GM12878 (cell line): ENCODE results near the gene QSOX1. TPM values are rescaled to one million over a fixed set of nuclear protein-coding genes. Genes with fewer than 3 reads are reported as not detected.

Experiments
- ATAC-seq: fragments of 200-7000 bp; cut with Tn5 transposase; 3 replicates; pipeline ENCODE4 v1.9.1; 2020; ENCODE audit warnings: mild to moderate bottlenecking, moderate library complexity
- BruUV-seq: library from RNA; stranded (reverse); fragments of 400-500 nt; replicated peaks from 2 replicates; lab custom pipeline; 2021; lab: Mats Ljungman, UMichigan
- CTCF ChIA-PET: fragments of 300-600 bp; sonication (Branson Sonifier 250); formaldehyde crosslinking; extraction: SDS; loops from one replicate; lab custom pipeline; 2021; ENCODE audit warnings: inconsistent platforms; lab: Yijun Ruan, JAX
- POLR2A ChIA-PET: fragments of 350-600 bp; formaldehyde crosslinking; extraction: SDS; loops from one replicate; lab custom pipeline; 2021; ENCODE audit warnings: inconsistent platforms; lab: Charles Lee
- RAD21 ChIA-PET: fragments of 300-600 bp; sonication (Branson Sonifier 250); formaldehyde crosslinking; loops from one replicate; lab custom pipeline; 2023; ENCODE audit warnings: antibody characterized with exemption; ENCODE audit not compliant: unreplicated experiment; lab: Charles Lee
- SMC1A ChIA-PET: fragments of 300-600 bp; sonication (Branson Sonifier 250); formaldehyde crosslinking; loops from one replicate; lab custom pipeline; 2023; ENCODE audit not compliant: unreplicated experiment, uncharacterized antibody; lab: Charles Lee
- DNase-seq: peaks from one replicate; pipeline ENCODE4 v3.0.0-alpha.2; 2011; ENCODE audit warnings: low read depth, low spot score
- FAIRE-seq: peaks from 3 replicates; lab custom pipeline; 2011; peaks lifted over from hg19 to GRCh38; lab: Jason Lieb, UNC
- H2AFZ ChIP-seq: 2 replicates; pipeline ENCODE4 v1.6.0; 2011; ENCODE audit warnings: low read depth, low read length, control low read depth; ENCODE audit not compliant: control insufficient read depth
- H3K27ac ChIP-seq: 2 replicates; pipeline ENCODE4 v1.5.1; 2011; ENCODE audit warnings: control low read depth; ENCODE audit not compliant: control insufficient read depth, insufficient read depth
- H3K27me3 ChIP-seq, 2 experiments: replicated peaks in 1 of 2; 2 replicates each; pipeline versions ENCODE4 v1.6.0 to v1.6.1; 2011; ENCODE audit warnings: low read length in 1 of 2; ENCODE audit not compliant: control insufficient read depth in 2 of 2, insufficient read depth in 2 of 2
- H3K36me3 ChIP-seq, 2 experiments: 2 replicates each; pipeline ENCODE4 v1.5.1; 2011; ENCODE audit warnings: low read length in 1 of 2; ENCODE audit not compliant: control insufficient read depth in 2 of 2, insufficient read depth in 2 of 2
- H3K4me1 ChIP-seq: 2 replicates; pipeline ENCODE4 v1.6.1; 2011; ENCODE audit warnings: mild to moderate bottlenecking, low read length, moderate library complexity, mixed read lengths; ENCODE audit not compliant: control insufficient read depth, insufficient read depth
- H3K4me2 ChIP-seq: 2 replicates; pipeline ENCODE4 v1.6.0; 2011; ENCODE audit warnings: control low read depth; ENCODE audit not compliant: control insufficient read depth, insufficient read depth
- H3K4me3 ChIP-seq: fragments of 200-600 bp; sonication (generic); 2 replicates; pipeline ENCODE4 v1.5.1; 2016
- H3K79me2 ChIP-seq: 2 replicates; pipeline ENCODE4 v1.6.0; 2011; ENCODE audit warnings: low read length; ENCODE audit not compliant: control insufficient read depth, insufficient read depth
- H3K9ac ChIP-seq: 2 replicates; pipeline ENCODE4 v1.8.0; 2011; ENCODE audit warnings: low read length, control low read depth, mixed read lengths; ENCODE audit not compliant: control insufficient read depth, insufficient read depth
- H3K9me3 ChIP-seq: replicated peaks from 3 replicates; pipeline ENCODE4 v1.5.1; 2011; ENCODE audit warnings: mild to moderate bottlenecking, low read length; ENCODE audit not compliant: control insufficient read depth, insufficient read depth
- H4K20me1 ChIP-seq: 2 replicates; pipeline ENCODE4 v1.6.0; 2011; ENCODE audit not compliant: control insufficient read depth, insufficient read depth
- ASH2L ChIP-seq: fragments of 300-600, 200-600 bp; sonication (generic); IDR thresholded peaks from 2 replicates; pipeline ENCODE4 v1.6.1; 2017; ENCODE audit warnings: low read depth, mild to moderate bottlenecking, borderline replicate concordance
- CBFB ChIP-seq: IDR thresholded peaks from 2 replicates; pipeline ENCODE4 v1.6.1; 2016; ENCODE audit warnings: antibody characterized with exemption, low read depth
- CEBPB ChIP-seq, 2 experiments: fragments of 150-350 bp in 1 of 2; IDR thresholded peaks; 2 replicates each; pipeline ENCODE4 v1.6.1; 2012 to 2014; ENCODE audit warnings: low read depth in 2 of 2, low read length in 2 of 2, borderline replicate concordance in 1 of 2, inconsistent platforms in 1 of 2
- FOS ChIP-seq: IDR thresholded peaks from 3 replicates; pipeline ENCODE4 v1.6.1; 2011; ENCODE audit warnings: borderline replicate concordance; ENCODE audit not compliant: insufficient read length; ENCODE audit errors: extremely low read depth
- IRF4 ChIP-seq: IDR thresholded peaks from 2 replicates; pipeline ENCODE4 v1.6.1; 2011; ENCODE audit warnings: low read depth, low read length
- MTA2 ChIP-seq: fragments of 450-650 bp; IDR thresholded peaks from 2 replicates; pipeline ENCODE4 v1.6.1; 2016; ENCODE audit warnings: low read depth, mild to moderate bottlenecking, moderate library complexity
- PML ChIP-seq: IDR thresholded peaks from 2 replicates; pipeline ENCODE4 v1.6.1; 2012; ENCODE audit warnings: low read length, inconsistent platforms
- RAD51 ChIP-seq: fragments of 450-650 bp; IDR thresholded peaks from 2 replicates; pipeline ENCODE4 v1.6.1; 2016; ENCODE audit warnings: moderate library complexity, mild to moderate bottlenecking, inconsistent platforms
- SMC3 ChIP-seq: IDR thresholded peaks from 2 replicates; pipeline ENCODE4 v1.6.1; 2011; ENCODE audit warnings: low read length, improper control_type of control experiment, borderline replicate concordance
- SP1 ChIP-seq: IDR thresholded peaks from one replicate; pipeline ENCODE4 v1.6.1; 2011; ENCODE audit warnings: low read depth, low read length
- SRF ChIP-seq, 2 experiments: IDR thresholded peaks; 2 replicates each; pipeline ENCODE4 v1.6.1; 2011; ENCODE audit warnings: low read depth in 2 of 2, low read length in 2 of 2, mild to moderate bottlenecking in 1 of 2, moderate library complexity in 1 of 2
- TBL1XR1 ChIP-seq: IDR thresholded peaks from 2 replicates; pipeline ENCODE4 v1.6.1; 2012; ENCODE audit warnings: low read depth, low read length, improper control_type of control experiment
- WRNIP1 ChIP-seq: IDR thresholded peaks from 2 replicates; pipeline ENCODE4 v1.6.1; 2011; ENCODE audit warnings: low read depth, low read length, improper control_type of control experiment, borderline replicate concordance
- WGBS: methylation state at CpG from one replicate; pipeline ENCODE4 v1.1.6; 2016; ENCODE audit warnings: low lambda C conversion rate; ENCODE audit not compliant: insufficient replicate concordance, insufficient coverage; ENCODE audit errors: missing lambda C conversion rate; 5-methylcytosine and 5-hydroxymethylcytosine counted together
- in situ Hi-C: fragments of 300-500 bp; cut with MboI; formaldehyde crosslinking; loops from 9 replicates; pipeline ENCODE4 v1.14.3; 2018; ENCODE audit warnings: mixed read lengths
- intact Hi-C: fragments of 100-400 bp; cut with micrococcal nuclease; formaldehyde crosslinking; loops from one replicate; pipeline ENCODE4 v1.14.2; 2022; ENCODE audit not compliant: unreplicated experiment
- polyA plus RNA-seq, 11 experiments: library from polyadenylated mRNA; depleted of rRNA in 4 of 11; unstranded in 6 of 11; stranded (reverse) in 5 of 11; fragments of >200 nt; fragmentation: Nextera tagmentation in 4 of 11; fragmentation: Illumina TruSeq in 1 of 11; extraction: Ambion mirVana in 4 of 11; extraction: Trizol in 1 of 11; gene quantifications; 1 replicate in 1 of 11; 2 replicates in 10 of 11; pipeline versions ENCODE4 v1.2.1 to v1.2.3, GENCODE V29; 2011 to 2016; ENCODE audit warnings: inconsistent platforms in 2 of 11, missing spikeins in 2 of 11, low read depth in 1 of 11
- total RNA-seq, 4 experiments: library from RNA; depleted of rRNA in 3 of 4; stranded (reverse); fragments of >200 nt in 3 of 4; fragmentation: Illumina TruSeq in 1 of 4; extraction: Trizol in 1 of 4; gene quantifications; 2 replicates each; pipeline versions ENCODE4 v1.2.1 to v1.2.3, GENCODE V29; 2013 to 2021
- TF ChIP-seq, protein P1 (sequence below): fragments of 450-650 bp; formaldehyde crosslinking; IDR thresholded peaks from 2 replicates; pipeline ENCODE4 v1.4.0; 2020; ENCODE audit warnings: mild to moderate bottlenecking, moderate library complexity
- TF ChIP-seq, protein P2 (sequence below): IDR thresholded peaks from 2 replicates; pipeline ENCODE4 v1.6.1; 2012; ENCODE audit warnings: mild to moderate bottlenecking, low read depth, low read length

The QSOX1 gene
- total and polyA plus RNA-seq, 10 of the 15 experiments (the other 5 are each of a cell fraction or from before 2014, with no cell fraction given) = 1.8 to 31.3 (median 11.2) TPM

- TF ChIP-seq WRNIP1 = no peak
Measured at GRCh38 chr1:180213401-180214170, 58.9 kb downstream of the QSOX1 start (continued).

DNA sequence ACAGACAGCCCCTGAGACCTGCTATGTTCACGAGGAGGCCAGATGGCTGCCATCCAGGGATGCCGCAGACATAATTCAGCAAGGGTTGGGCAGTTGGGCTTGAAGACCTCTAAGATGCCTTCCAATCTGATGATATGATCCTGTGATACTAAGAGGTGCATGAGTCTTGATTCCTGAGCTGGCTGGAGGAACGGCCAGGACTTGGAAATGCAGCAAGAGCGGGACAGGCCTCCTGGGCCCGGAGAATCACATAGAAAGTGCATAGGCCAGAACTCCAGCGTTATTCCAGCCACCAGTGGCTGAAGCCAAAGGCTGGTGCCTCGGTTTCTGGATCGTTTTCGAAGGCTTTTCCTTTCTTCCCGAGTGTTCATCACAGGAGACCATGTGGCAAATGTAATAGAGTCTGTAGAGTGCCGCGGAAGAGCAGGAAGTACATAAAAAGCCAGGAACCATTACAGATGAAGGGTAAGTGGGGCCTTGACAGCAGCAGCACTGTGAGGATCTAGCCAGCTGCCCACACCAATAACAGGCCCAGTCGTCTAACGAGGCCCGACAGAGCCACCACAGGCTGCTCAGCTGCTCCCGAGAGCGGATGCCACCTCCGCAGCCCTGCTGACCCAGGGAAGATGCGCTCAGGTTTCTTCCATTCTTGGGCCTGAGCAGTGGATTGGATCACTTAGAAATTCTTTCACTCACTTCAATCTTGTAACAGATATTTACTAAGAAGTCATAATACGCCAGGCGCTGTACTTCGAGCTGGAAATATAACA lies 61.4 kb downstream of the QSOX1 start:
- BruUV-seq = no TSS peak
- in situ Hi-C loops = no loop called here
- no peak for DNase-seq
- no peak overlapping the region for H3K4me3 ChIP-seq
- H3K79me2 ChIP-seq = no peaks in the 10 kb centered on the region
- 68% methylated on average over 22 of the region's 22 CpGs for WGBS
- no peak overlapping the region for H3K27ac ChIP-seq
- no peak overlapping the region for H3K9ac ChIP-seq
- no peak for FAIRE-seq
- no peaks in the 10 kb centered on the region for H3K9me3 ChIP-seq
- no peak for ATAC-seq
- ChIA-PET RAD21 (no interaction called here), POLR2A (no interaction called here), CTCF (no interaction called here), SMC1A (no interaction called here)
- H4K20me1 ChIP-seq = no peaks in the 10 kb centered on the region
- H3K4me2 ChIP-seq = no peak overlapping the region
- intact Hi-C loops = no loop called here
- no peaks in the 10 kb centered on the region for H3K27me3 ChIP-seq
- no peak overlapping the region for H2AFZ ChIP-seq
- H3K36me3 ChIP-seq = no peaks in the 10 kb centered on the region
- H3K4me1 ChIP-seq = no peaks in the 10 kb centered on the region
- TF ChIP-seq SP1 = no peak
- no peak for TF ChIP-seq RAD51
- no peak for TF ChIP-seq CEBPB (IDR thresholded peaks at IDR 0.05; ENCODE audit: borderline replicate concordance in 1 of 2, low read depth in 2 of 2, low read length in 2 of 2)
- no peak for TF ChIP-seq MTA2
- no peak for TF ChIP-seq SMC3
- TF ChIP-seq WRNIP1 = no peak
- no peak for TF ChIP-seq SRF (IDR thresholded peaks at IDR 0.05; ENCODE audit: low read depth in 2 of 2, low read length in 2 of 2)
- TF ChIP-seq, protein P1, sequence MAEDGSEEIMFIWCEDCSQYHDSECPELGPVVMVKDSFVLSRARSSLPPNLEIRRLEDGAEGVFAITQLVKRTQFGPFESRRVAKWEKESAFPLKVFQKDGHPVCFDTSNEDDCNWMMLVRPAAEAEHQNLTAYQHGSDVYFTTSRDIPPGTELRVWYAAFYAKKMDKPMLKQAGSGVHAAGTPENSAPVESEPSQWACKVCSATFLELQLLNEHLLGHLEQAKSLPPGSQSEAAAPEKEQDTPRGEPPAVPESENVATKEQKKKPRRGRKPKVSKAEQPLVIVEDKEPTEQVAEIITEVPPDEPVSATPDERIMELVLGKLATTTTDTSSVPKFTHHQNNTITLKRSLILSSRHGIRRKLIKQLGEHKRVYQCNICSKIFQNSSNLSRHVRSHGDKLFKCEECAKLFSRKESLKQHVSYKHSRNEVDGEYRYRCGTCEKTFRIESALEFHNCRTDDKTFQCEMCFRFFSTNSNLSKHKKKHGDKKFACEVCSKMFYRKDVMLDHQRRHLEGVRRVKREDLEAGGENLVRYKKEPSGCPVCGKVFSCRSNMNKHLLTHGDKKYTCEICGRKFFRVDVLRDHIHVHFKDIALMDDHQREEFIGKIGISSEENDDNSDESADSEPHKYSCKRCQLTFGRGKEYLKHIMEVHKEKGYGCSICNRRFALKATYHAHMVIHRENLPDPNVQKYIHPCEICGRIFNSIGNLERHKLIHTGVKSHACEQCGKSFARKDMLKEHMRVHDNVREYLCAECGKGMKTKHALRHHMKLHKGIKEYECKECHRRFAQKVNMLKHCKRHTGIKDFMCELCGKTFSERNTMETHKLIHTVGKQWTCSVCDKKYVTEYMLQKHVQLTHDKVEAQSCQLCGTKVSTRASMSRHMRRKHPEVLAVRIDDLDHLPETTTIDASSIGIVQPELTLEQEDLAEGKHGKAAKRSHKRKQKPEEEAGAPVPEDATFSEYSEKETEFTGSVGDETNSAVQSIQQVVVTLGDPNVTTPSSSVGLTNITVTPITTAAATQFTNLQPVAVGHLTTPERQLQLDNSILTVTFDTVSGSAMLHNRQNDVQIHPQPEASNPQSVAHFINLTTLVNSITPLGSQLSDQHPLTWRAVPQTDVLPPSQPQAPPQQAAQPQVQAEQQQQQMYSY = no peak
- no peak for TF ChIP-seq TBL1XR1
- TF ChIP-seq FOS = no peak
- no peak for TF ChIP-seq IRF4
- no peak for TF ChIP-seq PML
- TF ChIP-seq, protein P2, sequence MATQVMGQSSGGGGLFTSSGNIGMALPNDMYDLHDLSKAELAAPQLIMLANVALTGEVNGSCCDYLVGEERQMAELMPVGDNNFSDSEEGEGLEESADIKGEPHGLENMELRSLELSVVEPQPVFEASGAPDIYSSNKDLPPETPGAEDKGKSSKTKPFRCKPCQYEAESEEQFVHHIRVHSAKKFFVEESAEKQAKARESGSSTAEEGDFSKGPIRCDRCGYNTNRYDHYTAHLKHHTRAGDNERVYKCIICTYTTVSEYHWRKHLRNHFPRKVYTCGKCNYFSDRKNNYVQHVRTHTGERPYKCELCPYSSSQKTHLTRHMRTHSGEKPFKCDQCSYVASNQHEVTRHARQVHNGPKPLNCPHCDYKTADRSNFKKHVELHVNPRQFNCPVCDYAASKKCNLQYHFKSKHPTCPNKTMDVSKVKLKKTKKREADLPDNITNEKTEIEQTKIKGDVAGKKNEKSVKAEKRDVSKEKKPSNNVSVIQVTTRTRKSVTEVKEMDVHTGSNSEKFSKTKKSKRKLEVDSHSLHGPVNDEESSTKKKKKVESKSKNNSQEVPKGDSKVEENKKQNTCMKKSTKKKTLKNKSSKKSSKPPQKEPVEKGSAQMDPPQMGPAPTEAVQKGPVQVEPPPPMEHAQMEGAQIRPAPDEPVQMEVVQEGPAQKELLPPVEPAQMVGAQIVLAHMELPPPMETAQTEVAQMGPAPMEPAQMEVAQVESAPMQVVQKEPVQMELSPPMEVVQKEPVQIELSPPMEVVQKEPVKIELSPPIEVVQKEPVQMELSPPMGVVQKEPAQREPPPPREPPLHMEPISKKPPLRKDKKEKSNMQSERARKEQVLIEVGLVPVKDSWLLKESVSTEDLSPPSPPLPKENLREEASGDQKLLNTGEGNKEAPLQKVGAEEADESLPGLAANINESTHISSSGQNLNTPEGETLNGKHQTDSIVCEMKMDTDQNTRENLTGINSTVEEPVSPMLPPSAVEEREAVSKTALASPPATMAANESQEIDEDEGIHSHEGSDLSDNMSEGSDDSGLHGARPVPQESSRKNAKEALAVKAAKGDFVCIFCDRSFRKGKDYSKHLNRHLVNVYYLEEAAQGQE = no peak
- TF ChIP-seq ASH2L = no peak
- no peak for TF ChIP-seq CBFB
